Inflammatory macrophage treated with lipopolysaccharide for 4 hours (primary cell): ENCODE measurements around the gene DCDC2.
"Not testable (repeated sequence)": the region's sequence is repeated elsewhere in the genome, so short reads cannot be mapped to it uniquely, and the experiment has no call there.

ENCODE experiments used
- DNase-seq: peaks from one replicate; pipeline ENCODE4 v3.0.0-alpha.2; 2020

Gene DCDC2

GRCh38 chr6:24378473-24379097, 20.7 kb upstream of the DCDC2 start:
- DNase-seq = no peak

- DNase-seq = no peak
Measured at GRCh38 chr6:24376871-24377270, 19.0 kb upstream of the DCDC2 start.

DNA sequence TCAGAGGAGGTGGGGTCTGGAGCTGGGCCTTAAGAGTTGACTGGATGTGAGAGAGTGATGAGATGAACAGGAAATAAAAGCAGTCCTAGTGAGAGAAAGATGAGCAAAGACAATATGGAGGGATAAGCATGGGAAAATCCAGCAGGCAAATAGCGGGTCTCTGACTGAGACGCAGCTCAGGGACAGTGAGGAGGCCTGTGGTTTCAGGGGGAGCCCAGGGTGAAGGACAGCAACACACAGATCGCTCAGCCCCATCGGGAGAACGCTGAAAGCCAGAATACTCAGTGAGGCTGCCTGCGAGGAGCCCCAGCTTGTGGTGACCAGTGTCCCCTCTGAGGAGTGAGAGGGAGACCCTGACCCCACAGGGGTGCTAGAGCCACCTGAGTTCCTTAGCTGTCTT, 16.8 kb upstream of the DCDC2 start:
- no peak for DNase-seq

DNA sequence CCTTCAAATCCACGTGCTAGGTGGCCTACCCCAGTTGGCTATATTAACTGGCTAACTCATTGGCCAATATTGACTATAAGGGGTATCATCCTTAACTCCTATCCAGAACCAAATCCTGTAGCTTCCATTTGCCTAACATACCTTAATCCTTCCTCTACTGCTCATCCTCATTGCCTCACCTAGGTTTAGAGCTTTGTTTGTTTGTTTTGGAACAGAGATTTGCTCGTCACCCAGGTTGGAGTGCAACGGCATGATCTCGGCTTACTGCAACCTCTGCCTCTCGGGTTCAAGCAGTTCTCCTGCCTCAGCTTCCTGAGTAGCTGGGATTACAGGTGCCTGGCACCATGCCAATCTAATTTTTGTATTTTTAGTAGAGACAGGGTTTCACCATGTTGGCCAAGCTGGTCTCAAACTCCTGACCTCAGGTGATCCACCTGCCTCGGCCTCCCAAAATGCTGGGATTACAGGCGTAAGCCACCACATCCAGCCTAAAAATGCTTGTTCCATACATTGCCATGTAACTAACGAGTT, 7.3 kb upstream of the DCDC2 start:
- DNase-seq = not testable (repeated sequence)

- not testable (repeated sequence) for DNase-seq
Measured at GRCh38 chr6:24362363-24362762, 4.5 kb upstream of the DCDC2 start.

GRCh38 chr6:24359640-24360454, 2.0 kb upstream of the DCDC2 start:
- DNase-seq = peak; percentile 45

DNA sequence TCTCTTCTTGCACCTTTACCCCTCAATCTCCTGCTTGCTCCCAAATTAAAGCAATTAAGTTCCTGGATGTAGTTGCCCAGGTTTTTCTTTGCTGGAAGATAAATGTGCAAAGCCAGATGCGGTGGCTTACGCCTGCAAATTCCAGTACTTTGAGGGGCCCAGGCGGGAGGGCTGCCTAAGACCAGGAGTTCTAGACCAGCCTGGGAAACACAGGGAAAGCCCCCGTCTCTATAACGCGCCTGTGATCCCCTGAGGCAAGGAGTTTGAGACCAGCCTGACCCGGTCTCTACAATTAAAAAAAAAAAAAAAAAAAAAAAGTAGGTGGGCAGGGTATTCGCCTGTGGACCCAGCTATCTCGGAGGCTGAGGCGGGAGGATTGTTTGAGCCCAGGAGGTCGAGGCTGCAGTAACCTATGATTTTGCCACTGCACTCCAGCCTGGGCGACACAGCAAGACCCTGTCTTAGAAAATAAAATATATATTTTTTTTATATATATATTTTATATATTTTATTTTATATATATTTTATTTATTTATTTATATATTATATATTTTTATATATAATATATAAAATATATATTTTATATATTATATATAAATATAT, 461 bp upstream of the DCDC2 start:
- DNase-seq = no peak

DNA sequence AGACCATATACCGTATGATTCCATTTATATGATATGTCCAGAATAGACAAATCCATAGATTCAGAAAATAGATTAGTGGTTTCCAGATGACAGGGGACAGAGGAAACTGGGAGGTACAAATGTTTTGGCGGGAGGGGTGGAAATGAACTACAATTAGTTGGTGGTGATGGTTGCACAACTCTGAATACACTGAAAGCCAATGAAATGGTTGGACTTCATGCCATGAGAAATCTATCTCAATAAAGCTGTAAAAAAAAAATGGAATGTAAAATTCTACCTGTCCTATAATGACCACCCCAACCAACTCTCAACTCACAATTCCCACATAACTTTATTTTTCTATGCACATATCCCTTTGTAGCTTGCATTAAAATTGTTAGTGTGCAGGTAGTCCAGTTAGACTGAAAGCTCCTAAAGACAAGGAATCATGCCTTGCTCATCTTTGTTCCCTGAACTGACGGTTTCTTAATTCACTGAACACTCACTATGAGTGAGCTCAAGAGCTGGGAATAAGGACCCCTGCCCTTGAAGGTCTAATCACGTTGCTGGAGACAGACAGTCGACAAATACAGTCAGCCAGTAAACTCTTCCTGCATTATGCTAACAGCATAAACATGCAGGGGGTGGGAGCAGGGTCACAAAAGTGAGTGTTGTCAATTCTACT, 1.4 kb downstream of the DCDC2 start:
- DNase-seq = no peak

DNA sequence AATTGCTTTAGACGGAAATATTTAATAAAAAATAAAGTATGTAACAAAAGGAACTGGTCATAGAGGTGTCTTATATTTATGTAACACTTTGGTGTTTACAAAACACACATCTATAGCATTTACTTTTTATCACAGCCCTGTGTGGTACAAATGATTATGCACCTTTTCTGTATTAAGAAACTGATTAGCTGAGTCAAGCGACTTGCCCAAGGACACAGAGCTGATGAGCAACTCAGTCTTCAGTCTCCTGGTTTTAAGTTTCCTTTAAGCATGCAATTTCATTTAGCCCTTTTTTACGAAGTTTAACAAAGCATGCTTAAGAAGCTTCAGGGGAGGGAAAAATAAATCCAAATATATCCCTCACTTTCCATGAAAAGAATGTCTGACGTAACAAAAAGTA, 2.5 kb downstream of the DCDC2 start:
- no peak for DNase-seq

GRCh38 chr6:24353861-24354260, 4.0 kb downstream of the DCDC2 start:
- no peak for DNase-seq

DNA sequence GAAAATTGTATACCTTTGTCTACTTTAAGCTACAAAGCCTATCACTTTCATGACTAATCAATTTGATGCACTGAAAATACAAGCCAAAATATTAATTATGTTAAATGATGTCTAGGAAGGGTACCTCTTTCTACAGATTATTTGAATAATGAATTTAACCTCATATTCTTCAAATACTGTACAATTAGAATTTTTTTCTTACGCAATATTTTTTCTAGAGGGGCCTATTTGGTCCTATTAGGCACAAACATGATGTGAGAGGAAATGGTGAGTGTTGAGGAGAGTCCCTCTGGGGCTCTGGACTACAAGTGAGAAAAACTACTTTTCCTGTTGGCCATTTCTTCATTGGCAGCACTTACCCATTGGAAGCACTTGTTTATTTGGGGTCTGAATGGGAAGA, 5.4 kb downstream of the DCDC2 start:
- no peak for DNase-seq

GRCh38 chr6:24344976-24345375, 12.9 kb downstream of the DCDC2 start:
- DNase-seq = no peak

DNA sequence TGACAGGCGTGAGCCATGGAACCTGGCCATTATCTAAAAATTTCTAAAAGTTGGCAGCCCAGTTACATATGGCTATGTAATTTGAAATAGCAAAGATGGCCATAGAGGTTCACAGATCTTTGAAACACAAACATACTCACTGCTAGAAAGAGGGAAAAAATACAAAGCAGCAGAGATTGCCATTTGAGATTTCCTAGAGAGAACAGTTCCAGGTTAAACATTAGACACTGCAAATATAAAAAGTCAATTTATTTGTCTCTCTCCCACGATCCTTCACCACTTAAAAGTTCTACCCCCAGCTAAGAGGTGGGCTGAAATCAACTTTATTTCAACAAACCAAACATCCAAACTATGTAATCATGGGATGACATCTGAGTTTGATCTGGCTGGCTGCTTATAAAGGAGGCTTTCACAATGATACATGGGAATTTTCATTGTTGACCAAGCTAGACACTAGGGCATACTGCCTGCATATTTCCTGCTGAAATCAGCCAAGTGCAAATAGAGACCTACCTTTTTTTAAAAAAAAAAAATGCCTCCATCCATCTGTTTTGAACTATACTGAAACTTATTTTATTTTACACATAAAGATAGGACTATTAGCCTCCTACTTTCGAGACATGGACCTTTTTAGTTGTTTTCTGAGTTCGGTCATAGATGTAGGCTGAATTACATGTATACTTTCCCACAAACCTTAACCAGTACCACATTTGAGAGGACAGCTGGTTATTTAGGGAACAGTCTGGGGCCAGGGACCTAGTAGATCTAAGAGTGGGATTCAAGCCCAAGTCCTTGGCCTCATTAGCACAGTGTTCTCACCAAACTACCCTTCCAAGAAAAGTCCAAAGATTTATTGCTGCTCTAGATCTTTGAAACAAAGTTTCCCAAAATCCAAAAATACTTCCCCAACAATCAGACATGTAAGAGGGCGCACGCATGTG, 16.6 kb downstream of the DCDC2 start:
- no peak for DNase-seq

DNA sequence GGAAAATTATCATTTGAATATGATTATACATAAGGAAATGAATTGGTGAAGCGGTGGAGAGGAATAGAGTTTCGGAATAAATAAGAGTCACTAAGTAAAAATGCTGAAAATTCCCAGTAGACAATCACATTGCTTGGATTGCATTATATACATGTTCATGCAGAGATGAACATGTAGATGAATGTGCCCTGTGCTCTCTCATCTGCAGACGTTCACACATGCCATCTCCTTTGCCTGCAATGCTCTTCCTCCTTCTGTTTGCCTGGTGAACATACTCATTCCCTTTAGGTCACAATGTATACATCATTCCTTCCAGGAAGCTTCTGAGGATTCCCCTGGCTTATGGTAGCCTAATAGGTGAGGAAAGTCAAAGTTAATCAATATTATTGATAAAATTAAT, 17.9 kb downstream of the DCDC2 start:
- DNase-seq = no peak

DNA sequence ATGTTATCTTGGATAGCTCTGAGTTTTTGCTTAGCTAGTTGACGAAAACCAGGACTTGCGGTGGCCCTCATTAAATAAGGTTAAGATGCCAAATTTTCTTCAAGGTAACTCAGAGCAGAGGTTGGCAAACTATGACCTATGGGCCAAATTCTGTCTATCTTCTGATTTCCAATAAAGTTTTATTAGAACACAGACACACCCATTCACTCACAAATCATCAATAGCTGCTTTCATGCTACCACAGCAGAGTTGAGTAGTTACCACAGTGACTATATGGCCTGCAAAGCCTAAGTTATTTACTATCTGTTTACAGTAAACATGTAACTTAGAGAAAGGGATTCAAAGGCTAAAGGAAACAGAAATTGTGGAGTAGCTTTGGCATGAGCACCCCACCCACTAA, 23.6 kb downstream of the DCDC2 start:
- DNase-seq = no peak

DNA sequence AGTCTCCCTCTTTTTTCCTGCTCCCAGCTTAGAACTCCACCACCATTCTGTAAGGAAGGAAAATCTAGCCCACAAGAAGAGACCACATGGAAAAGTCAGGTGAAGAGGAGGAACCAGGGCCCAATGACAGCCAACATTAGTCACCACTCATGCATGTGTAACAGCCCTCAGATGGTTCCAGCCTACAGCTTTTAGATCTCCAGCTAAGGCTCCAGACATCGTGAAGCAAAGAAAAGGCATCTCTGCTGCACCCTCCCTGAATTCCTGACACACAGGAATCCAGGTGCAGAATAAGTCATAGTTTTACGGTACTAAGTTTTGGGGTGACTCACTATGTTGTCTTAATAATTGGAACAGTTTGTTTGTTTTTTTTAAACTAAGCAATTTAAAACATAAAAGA, 25.5 kb downstream of the DCDC2 start:
- DNase-seq = no peak

- DNase-seq = no peak
Measured at GRCh38 chr6:24330137-24330732, 27.6 kb downstream of the DCDC2 start.

DNA sequence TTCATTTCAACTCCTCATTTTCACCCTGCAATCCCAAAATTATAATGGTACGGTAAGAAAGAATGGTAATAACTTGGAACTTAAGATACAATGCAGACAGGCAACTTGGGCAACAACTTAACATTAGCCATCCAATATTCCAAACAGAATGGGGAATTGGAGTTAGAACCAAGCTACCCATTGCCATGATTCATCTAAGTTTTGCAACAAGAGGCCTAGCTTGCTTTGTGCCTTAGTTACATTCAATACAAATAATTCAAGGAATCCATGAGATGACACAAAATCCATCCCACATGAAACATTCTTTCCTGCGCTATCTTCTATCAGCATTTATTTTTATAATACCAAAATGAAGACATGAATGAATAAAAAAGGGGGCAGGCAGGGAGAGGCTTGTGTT, 28.4 kb downstream of the DCDC2 start:
- no peak for DNase-seq

- DNase-seq = no peak
Measured at GRCh38 chr6:24329022-24329421, 28.8 kb downstream of the DCDC2 start.

DNA sequence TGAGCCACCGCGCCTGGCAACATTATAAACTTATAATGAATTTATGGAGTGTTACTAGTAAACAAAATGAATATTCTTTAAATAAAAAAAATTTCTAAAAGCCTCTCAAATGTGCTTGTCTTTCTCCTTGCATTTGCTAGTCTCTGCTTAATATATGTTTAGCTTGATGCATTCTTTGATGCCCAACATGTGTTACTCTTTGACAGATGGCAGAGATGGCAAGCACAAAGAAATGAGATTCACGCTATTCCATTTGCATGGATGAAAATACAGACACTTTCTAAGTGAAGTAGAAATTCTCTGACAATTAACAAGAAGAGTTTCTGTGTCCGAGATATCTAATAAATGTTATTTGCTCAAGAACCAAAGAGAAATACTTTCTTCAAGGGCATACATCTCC, 30.1 kb downstream of the DCDC2 start:
- DNase-seq = no peak

DNA sequence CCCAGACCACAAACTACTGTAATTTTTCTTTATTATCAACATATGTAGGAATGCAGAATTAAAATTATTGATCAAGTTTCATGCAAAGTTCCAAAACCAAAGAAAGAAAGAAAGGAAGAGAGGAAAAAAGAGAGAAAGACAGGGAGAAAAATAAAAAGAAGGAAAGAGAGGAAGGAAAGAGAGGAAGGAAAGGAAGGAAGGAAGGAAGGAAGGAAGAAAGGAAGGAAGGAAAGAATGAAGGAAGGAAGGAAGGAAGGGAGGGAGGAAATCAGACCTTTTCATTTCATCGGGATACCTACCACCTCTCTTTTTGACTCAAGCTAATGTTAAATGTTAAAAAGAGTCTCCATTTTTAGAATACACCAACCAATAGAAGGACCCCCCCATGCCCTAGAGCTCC, 31.9 kb downstream of the DCDC2 start:
- no peak for DNase-seq

GRCh38 chr6:24324617-24325016, 33.2 kb downstream of the DCDC2 start:
- DNase-seq = no peak
